Measurements from ENCODE around the gene TSC22D2. TPM values are rescaled to one million over a fixed set of nuclear protein-coding genes. Genes with fewer than 3 reads are reported as not detected.

TSC22D2 gene
- total and polyA plus RNA-seq, 8 donors = 7.1 to 32.2 (median 17.9) TPM

DNA sequence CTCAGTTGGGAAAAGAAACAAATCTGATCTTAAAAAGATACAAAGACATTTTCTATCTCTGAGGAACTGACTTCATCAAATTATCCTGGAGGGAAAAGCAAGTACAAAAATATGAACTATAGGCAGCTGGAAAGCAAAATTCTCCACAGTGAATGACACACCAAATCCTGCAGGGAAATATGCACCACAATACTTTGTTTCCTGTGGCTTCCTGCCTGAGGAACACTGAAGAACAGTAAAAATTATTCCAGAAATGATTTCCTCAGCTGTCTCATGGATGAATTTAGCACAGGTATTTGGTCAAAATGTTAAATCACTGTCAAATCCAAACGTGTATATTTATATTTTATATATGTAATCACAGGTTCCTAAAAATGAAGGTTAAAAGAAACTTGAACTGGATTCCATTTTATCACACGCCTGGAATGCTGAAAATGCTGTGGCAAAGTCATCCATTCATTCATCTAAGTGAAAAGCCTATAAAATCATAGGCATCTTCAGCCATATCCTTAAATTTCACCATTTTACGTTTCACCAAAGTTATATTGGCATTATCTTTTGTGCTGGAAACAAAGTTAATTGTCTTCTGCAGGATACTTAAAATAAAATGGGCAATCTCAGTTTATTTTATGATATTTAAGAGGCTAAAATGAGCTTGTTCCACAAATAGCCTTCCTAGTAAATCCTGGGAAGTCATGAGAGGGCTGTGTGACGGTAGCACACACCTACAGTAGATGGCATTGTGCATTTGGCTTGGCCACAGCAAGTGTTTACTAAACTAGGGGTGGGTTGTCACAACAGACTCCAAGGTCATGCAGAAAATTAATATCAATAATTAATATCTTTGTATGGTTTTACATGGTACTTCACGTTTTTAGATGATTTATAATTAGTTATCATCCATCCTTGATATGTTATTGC, 19.3 kb upstream of the TSC22D2 start:
- H3K4me3 ChIP-seq = no peak overlapping the region
- intact Hi-C loops (cut with DNase I; ENCODE audit: low total_unique reads) = no loop called here
- no peaks in the 10 kb centered on the region for H3K9me3 ChIP-seq
- no peak overlapping the region for H3K27ac ChIP-seq
- H3K27me3 ChIP-seq = no peaks in the 10 kb centered on the region
- H3K36me3 ChIP-seq = no peaks in the 10 kb centered on the region
- TF ChIP-seq POLR2A (IDR thresholded peaks at IDR 0.05) = no peak
- TF ChIP-seq POLR2AphosphoS5 (IDR thresholded peaks at IDR 0.05) = no peak
- TF ChIP-seq, protein P1, sequence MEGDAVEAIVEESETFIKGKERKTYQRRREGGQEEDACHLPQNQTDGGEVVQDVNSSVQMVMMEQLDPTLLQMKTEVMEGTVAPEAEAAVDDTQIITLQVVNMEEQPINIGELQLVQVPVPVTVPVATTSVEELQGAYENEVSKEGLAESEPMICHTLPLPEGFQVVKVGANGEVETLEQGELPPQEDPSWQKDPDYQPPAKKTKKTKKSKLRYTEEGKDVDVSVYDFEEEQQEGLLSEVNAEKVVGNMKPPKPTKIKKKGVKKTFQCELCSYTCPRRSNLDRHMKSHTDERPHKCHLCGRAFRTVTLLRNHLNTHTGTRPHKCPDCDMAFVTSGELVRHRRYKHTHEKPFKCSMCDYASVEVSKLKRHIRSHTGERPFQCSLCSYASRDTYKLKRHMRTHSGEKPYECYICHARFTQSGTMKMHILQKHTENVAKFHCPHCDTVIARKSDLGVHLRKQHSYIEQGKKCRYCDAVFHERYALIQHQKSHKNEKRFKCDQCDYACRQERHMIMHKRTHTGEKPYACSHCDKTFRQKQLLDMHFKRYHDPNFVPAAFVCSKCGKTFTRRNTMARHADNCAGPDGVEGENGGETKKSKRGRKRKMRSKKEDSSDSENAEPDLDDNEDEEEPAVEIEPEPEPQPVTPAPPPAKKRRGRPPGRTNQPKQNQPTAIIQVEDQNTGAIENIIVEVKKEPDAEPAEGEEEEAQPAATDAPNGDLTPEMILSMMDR (IDR thresholded peaks at IDR 0.05) = no peak
- no peak for TF ChIP-seq EP300 (IDR thresholded peaks at IDR 0.05)
- DNase-seq = no peak
- H3K4me1 ChIP-seq = peaks cover 0 to 11% (median 0%) of the 10 kb centered on the region in 4 donors
- 73 to 80% (median 77%) methylated on average over 5 of the region's 5 CpGs for WGBS, 5 donors

- TF ChIP-seq POLR2AphosphoS5 (IDR thresholded peaks at IDR 0.05) = no peak
- no peak for TF ChIP-seq POLR2A (IDR thresholded peaks at IDR 0.05)
- no peak for TF ChIP-seq EP300 (IDR thresholded peaks at IDR 0.05)
- TF ChIP-seq, protein P1 (IDR thresholded peaks at IDR 0.05) = no peak
- no peak overlapping the region for H3K4me3 ChIP-seq
- no peaks in the 10 kb centered on the region for H3K27me3 ChIP-seq
- intact Hi-C loops (cut with DNase I; ENCODE audit: low total_unique reads) = no loop called here
- no peaks in the 10 kb centered on the region for H3K36me3 ChIP-seq
- DNase-seq = no peak
- no peaks in the 10 kb centered on the region for H3K9me3 ChIP-seq
- H3K4me1 ChIP-seq = peaks cover 0 to 5% (median 0%) of the 10 kb centered on the region in 4 donors
- H3K27ac ChIP-seq = no peak overlapping the region
Measured at GRCh38 chr3:150390087-150390486, 18.0 kb upstream of the TSC22D2 start.

DNA sequence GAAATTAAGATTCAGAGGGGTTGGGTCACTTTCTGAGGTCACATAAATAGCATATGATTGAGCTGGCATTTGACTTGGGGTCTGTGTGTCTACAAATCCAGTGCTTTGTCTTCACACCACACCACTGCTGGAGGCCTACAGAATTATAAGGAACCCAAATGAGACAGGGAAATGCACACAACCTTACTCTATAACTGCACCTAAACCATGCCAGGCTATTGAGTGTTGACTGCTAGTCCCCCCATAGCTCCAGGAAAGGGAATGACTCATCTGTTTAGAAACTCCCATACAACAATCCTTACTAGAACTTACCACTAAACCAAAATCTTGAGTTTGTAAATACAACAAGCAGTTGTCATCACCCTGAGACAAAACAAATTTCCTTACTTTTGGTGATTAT, 16.9 kb upstream of the TSC22D2 start:
- Histone ChIP-seq H3K27ac (no peak overlapping the region), H3K4me1 (no peaks in the 10 kb centered on the region), H3K27me3 (no peaks in the 10 kb centered on the region), H3K9me3 (no peaks in the 10 kb centered on the region), H3K36me3 (no peaks in the 10 kb centered on the region), H3K4me3 (no peak overlapping the region)
- no peak for TF ChIP-seq POLR2AphosphoS5 (IDR thresholded peaks at IDR 0.05)
- TF ChIP-seq EP300 (IDR thresholded peaks at IDR 0.05) = no peak
- no peak for TF ChIP-seq POLR2A (IDR thresholded peaks at IDR 0.05)
- TF ChIP-seq, protein P1 (IDR thresholded peaks at IDR 0.05) = no peak
- no peak for DNase-seq
- intact Hi-C loops (cut with DNase I; ENCODE audit: low total_unique reads) = no loop called here

- Histone ChIP-seq H3K36me3 (no peaks in the 10 kb centered on the region), H3K27ac (no peak overlapping the region), H3K4me1 (no peaks in the 10 kb centered on the region), H3K9me3 (no peaks in the 10 kb centered on the region), H3K4me3 (no peak overlapping the region), H3K27me3 (no peaks in the 10 kb centered on the region)
- no peak for DNase-seq
- TF ChIP-seq POLR2AphosphoS5 (IDR thresholded peaks at IDR 0.05) (no peak), EP300 (IDR thresholded peaks at IDR 0.05) (no peak), POLR2A (IDR thresholded peaks at IDR 0.05) (no peak)
- TF ChIP-seq, protein P1 (IDR thresholded peaks at IDR 0.05) = no peak
- intact Hi-C loops (cut with DNase I; ENCODE audit: low total_unique reads) = no loop called here
- WGBS, 5 donors = 32 to 51% (median 44%) methylated on average over 1 of the region's 1 CpG
Measured at GRCh38 chr3:150393745-150394144, 14.4 kb upstream of the TSC22D2 start.

Measured in stomach (tissue), 9 donors.